Calu3 (cell line): ENCODE data around the gene ETS1. TPM values are rescaled to one million over a fixed set of nuclear protein-coding genes. Genes with fewer than 3 reads are reported as not detected.

ENCODE experiments used
- BruUV-seq: library from RNA; stranded (reverse); fragments of 400-500 nt; replicated peaks from 2 replicates; lab custom pipeline; 2021; lab: Mats Ljungman, UMichigan
- CTCF ChIA-PET: fragments of 300-600 bp; sonication (Branson Sonifier 250); formaldehyde crosslinking; loops from one replicate; lab custom pipeline; 2022; ENCODE audit warnings: antibody characterized with exemption; lab: Charles Lee
- DNase-seq: peaks from one replicate; pipeline ENCODE4 v3.0.0; 2022
- H3K27ac Mint-ChIP-seq: one replicate; pipeline ENCODE4 v1.8.0; 2022; ENCODE audit warnings: mixed read lengths; ENCODE audit not compliant: unreplicated experiment
- H3K27me3 Mint-ChIP-seq: one replicate; pipeline ENCODE4 v1.8.0; 2022; ENCODE audit warnings: mixed read lengths; ENCODE audit not compliant: unreplicated experiment
- H3K36me3 Mint-ChIP-seq: one replicate; pipeline ENCODE4 v1.8.0; 2022; ENCODE audit warnings: mild to moderate bottlenecking, moderate library complexity, mixed read lengths; ENCODE audit not compliant: insufficient read depth, unreplicated experiment
- H3K4me1 Mint-ChIP-seq: one replicate; pipeline ENCODE4 v1.8.0; 2022; ENCODE audit warnings: mild to moderate bottlenecking, low read depth, mixed read lengths; ENCODE audit not compliant: unreplicated experiment
- H3K4me3 Mint-ChIP-seq: one replicate; pipeline ENCODE4 v1.8.0; 2022; ENCODE audit warnings: mild to moderate bottlenecking, low read depth, moderate library complexity, mixed read lengths; ENCODE audit not compliant: unreplicated experiment
- H3K9me3 Mint-ChIP-seq: one replicate; pipeline ENCODE4 v1.8.0; 2022; ENCODE audit warnings: low read depth, mixed read lengths; ENCODE audit not compliant: unreplicated experiment
- CTCF ChIP-seq: fragments of 200-600 bp; IDR thresholded peaks from one replicate; pipeline ENCODE4 v1.8.0; 2022; ENCODE audit warnings: antibody characterized with exemption; ENCODE audit not compliant: unreplicated experiment
- intact Hi-C: fragments of 100-400 bp; cut with micrococcal nuclease; formaldehyde crosslinking; loops from one replicate; pipeline ENCODE4 v1.10.0; 2022; ENCODE audit not compliant: unreplicated experiment
- total RNA-seq: library from RNA; stranded (reverse); gene quantifications from 2 replicates; pipeline ENCODE4 v1.2.3, GENCODE V29; 2022

Gene ETS1
- total RNA-seq, 1 experiment from 2014 or later = 38.4 TPM

GRCh38 chr11:128535468-128536457 is 51.6 kb downstream of the ETS1 start:
- Mint-ChIP-seq H3K36me3 (no peaks in the 10 kb centered on the region), H3K4me3 (no peak overlapping the region), H3K4me1 (peaks cover 9% of the 10 kb centered on the region), H3K9me3 (no peaks in the 10 kb centered on the region), H3K27me3 (no peaks in the 10 kb centered on the region), H3K27ac (no peak overlapping the region)
- CTCF ChIA-PET = interaction anchor here (0.7 kb wide), 1 partner anchor 27 kb away, joined by 3 read pairs; no protein-coding TSS in a partner anchor
- BruUV-seq = no TSS peak
- intact Hi-C loops = no loop called here
- TF ChIP-seq CTCF = no peak
- no peak for DNase-seq

GRCh38 chr11:128533472-128533871 is 53.9 kb downstream of the ETS1 start:
- H3K4me3 Mint-ChIP-seq = no peak overlapping the region
- no peaks in the 10 kb centered on the region for H3K27me3 Mint-ChIP-seq
- H3K36me3 Mint-ChIP-seq = no peaks in the 10 kb centered on the region
- no TSS peak for BruUV-seq
- intact Hi-C loops = no loop called here
- no peak for DNase-seq
- no peak for TF ChIP-seq CTCF
- no peak overlapping the region for H3K27ac Mint-ChIP-seq
- CTCF ChIA-PET = no interaction called here
- peaks cover 9% of the 10 kb centered on the region for H3K4me1 Mint-ChIP-seq
- no peaks in the 10 kb centered on the region for H3K9me3 Mint-ChIP-seq

GRCh38 chr11:128532572-128533091 is 54.7 kb downstream of the ETS1 start:
- BruUV-seq = no TSS peak

More at GRCh38 chr11:128532572-128533091, 54.7 kb downstream of the ETS1 start:
- Mint-ChIP-seq H3K27ac (no peak overlapping the region), H3K36me3 (no peaks in the 10 kb centered on the region), H3K4me1 (peaks cover 9% of the 10 kb centered on the region), H3K4me3 (no peak overlapping the region), H3K27me3 (no peaks in the 10 kb centered on the region), H3K9me3 (no peaks in the 10 kb centered on the region)
- CTCF ChIA-PET = interaction anchor here (0.7 kb wide), 1 partner anchor 99 kb away, joined by 3 read pairs; no protein-coding TSS in a partner anchor
- no peak for TF ChIP-seq CTCF
- intact Hi-C loops = no loop called here
- no peak for DNase-seq
